Iris pigment epithelial cell (primary cell): ENCODE data around the gene GGTLC2.
"Not testable (repeated sequence)": the region's sequence is repeated elsewhere in the genome, so short reads cannot be mapped to it uniquely, and the experiment has no call there.

Experiments used
- DNase-seq: peaks from one replicate; pipeline ENCODE4 v3.0.0-alpha.2; 2011; ENCODE audit warnings: low read depth

GGTLC2 gene

DNA sequence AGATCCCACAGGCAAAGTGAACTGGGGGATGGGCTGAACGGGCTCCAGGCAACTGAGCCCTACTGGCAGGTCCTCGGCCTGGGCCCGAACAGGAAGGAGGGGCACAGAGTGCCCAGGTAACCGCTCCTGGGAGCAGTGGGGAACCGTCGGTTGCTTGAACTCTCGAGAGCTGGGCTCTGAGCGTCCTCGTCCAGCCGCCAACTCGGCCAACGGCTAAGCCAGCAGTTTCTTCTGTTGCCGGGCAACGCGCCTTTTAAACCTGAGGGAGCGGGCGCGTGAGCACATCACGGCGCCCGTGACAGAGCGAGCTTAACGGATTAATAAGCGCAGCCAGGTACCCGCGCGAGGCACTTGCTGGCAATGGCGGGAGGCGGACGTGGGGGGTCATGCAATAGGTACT, at the start of gene GGTLC2:
GGTLC2 (plus strand) TSS at position 301 of the 400 bp plus-strand sequence. CDS start 1,732 bp downstream, outside the sequence.
- DNase-seq: not testable (repeated sequence)

GRCh38 chr22:22595001-22595835, 49.2 kb upstream of the GGTLC2 start:
- no peak for DNase-seq

DNA sequence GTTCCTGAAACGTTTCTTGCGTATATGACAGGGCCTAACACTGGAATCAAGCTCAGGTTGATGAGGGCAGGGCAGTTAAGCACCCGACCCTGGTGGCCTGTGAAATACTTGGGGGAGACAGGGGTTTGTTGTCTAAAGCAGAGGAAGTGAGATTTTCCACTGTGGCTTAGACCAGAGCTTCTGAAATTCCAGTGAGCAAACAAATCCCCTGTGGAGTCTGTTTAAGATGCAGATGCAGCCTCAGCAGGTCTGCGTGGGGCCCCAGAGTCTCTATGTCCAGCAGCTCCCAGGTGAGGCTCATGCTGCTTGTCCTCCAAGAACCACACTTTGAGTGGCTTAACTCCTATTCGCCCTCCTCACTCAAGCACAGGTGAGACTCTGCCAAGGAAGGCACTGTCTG, 46.3 kb upstream of the GGTLC2 start:
- no peak for DNase-seq

- no peak for DNase-seq
These were observed 45.2 kb upstream of the GGTLC2 start for GRCh38 chr22:22599248-22599647.

DNA sequence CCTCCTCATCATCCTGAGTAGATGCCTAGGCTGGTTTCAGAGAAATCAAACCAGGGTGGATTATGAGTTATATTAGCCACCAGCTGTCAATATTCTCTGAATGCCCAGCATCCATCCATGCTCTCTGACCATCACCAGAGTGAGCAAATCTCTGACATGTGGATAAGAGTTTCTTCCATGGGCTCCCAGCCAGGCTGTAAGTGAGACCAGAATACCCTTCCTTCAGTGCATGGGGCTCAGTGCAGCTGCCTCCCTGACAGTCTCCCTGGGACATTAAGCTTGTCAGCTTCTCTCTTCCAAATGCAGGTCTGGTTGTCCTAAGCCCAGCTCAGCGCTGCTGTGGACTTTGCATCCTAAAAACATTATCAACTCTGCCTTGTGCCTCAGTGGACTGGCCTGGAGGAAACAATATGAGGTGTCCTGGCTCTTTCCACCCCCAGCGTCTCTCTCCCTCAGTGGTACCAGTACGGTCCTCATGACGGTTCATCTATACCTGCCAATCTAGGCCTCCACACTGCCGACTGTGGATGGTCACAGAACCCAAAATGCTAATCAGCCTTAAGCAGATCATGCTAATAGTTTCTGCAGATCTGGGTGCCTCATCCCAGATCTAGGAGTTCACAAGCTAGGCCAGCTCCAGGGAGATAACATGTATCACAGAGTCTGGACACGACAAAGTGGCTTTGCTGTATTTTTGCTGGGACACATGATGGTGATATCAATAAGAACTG, 43.7 kb upstream of the GGTLC2 start:
- no peak for DNase-seq

DNA sequence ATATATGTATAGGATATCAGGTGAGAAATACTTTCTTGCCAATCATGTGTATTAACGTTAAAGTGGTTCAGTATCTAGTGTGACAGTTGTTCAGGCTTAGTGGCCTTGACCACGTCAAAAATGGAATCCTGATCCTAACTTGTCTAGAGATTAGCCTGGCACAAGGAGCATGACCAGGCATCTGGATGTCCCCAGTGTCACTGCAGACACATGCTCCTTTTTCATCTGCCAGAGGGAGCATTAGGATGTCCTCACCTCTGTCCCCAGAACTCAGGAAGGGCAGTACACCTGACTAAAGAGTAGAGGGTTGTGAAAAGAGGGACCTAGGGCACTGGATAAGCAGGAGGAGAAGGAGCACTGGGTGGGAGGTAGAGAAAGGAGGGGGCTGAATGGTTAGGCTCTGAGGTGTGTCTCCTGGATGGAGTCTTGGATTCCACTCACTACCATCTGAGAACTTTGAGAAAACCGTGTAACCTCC, 40.9 kb upstream of the GGTLC2 start:
- DNase-seq: no peak

GRCh38 chr22:22604326-22605073, 39.9 kb upstream of the GGTLC2 start:
- DNase-seq: no peak

GRCh38 chr22:22605074-22605404, 39.4 kb upstream of the GGTLC2 start:
- no peak for DNase-seq

GRCh38 chr22:22608022-22608421, 36.4 kb upstream of the GGTLC2 start:
- DNase-seq: not testable (repeated sequence)

DNA sequence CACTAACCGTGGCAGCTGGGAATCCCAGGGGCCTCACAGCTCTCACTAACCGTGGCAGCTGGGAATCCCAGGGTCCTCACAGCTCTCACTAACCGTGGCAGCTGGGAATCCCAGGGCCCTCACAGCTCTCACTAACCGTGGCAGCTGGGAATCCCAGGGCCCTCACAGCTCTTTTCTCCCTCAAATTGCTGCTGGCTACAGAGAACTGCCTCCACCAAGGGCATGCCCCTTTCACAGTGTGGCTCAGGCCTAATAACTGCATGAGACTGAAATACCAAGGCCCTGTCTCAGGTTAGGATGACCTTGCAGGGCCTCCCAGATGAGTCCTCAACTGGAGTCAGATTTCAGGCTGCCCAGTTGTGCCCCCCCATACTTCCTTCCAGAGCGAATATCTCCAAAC, 35.1 kb upstream of the GGTLC2 start:
- peak; percentile 25 for DNase-seq

DNA sequence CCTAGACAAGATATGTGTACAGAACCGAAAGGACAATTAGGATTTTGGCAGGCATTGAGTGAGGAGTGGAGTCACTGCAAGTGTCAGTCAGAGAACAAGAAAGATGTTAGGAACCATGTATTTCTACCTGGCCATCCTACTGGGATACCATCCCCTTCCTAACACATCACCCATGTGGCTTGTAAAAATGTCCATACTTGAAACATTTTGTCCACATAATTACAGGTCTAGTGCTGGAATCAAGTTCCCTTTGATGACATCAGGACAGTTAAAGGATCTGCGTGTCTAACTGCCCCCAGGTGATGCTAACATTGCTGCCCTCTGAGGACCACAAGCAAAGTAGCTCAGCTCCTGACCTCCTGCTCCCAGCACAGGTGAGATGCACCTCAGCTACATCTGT, 31.9 kb upstream of the GGTLC2 start:
- no peak for DNase-seq

DNA sequence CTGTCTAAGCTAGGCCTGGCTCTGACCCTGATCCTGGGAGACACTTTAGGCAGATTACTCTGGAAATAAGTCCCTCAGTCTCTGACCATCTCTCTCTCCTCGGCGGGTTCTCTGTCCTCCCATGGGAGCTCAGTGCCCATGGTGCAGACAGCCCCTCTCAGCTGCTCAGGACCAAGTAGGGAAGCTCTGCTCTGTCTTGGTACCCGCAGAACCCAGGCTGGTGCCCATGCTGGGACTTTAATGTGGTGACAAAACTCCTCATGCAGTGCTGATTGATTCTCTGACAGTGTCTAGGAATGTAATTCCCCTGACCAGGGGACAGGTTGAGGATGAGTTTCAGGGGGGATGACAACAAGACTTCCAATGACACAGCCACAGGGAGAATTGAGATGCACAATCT, 30.3 kb upstream of the GGTLC2 start:
- DNase-seq: no peak

GRCh38 chr22:22616636-22617035, 27.8 kb upstream of the GGTLC2 start:
- no peak for DNase-seq

GRCh38 chr22:22618448-22618847, 26.0 kb upstream of the GGTLC2 start:
- no peak for DNase-seq

DNA sequence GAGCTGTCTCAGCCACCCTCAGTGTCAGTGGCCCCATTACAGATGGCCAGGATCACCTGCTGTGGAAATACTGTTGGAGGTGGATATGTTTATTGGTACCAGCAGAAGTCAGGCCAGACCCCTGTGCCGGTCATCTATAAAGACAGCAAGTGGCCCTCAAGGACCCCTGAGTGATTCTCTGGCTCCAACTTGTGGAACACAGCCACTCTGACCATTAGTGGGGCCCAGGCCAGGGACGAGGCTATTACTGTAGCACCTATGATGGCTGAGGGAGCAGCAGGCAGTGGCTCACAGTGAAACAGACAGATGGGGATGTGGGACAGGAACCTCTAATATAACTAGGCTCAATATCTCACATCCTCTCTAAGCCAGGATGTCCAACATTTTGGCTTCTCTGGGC, 25.5 kb upstream of the GGTLC2 start:
- DNase-seq: no peak

- no peak for DNase-seq
These were observed 24.5 kb upstream of the GGTLC2 start for GRCh38 chr22:22619765-22620414.

- DNase-seq: not testable (repeated sequence)
These were observed 15.6 kb upstream of the GGTLC2 start for GRCh38 chr22:22628546-22629495.

DNA sequence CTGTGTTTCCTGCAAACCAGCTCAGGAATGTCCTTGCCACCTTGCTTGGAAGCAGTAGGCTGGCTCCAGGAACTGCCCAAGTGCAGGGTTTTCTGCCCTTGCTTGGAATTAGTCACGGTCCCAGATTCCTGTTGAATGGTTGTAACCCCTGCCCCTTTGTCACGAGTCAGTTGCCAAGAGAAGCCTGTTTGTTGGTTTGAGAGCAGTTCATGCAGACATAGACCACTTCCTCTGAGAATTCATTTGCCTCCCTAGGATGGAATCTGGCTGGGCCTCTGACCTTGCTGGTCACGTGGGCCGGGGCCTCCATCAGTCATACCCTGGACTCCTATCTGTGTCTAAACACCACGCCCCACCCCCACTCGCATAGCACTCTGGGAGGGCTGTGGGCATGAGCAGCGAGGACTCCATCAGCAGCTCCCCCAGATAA, 13.2 kb upstream of the GGTLC2 start:
- DNase-seq: not testable (repeated sequence)

DNA sequence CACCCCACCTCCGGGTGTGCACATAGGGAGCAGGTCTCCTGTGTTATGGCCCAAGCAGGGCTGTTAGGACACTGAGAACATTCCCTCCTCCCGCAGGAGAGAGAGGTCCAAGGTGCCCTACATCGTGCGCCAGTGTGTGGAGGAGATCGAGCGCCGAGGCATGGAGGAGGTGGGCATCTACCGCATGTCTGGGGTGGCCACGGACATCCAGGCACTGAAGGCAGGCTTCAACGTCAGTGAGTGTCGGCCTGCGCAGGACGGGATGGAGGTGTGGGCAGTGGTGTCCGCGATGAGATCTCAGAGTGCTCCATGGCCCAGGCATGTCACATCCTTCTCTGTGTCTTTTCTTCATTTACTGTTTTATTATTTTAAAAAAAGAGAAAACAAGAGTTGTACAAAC, 12.2 kb upstream of the GGTLC2 start:
- not testable (repeated sequence) for DNase-seq

GRCh38 chr22:22633533-22633932, 10.9 kb upstream of the GGTLC2 start:
- not testable (repeated sequence) for DNase-seq

- peak; percentile 30 for DNase-seq
These were observed 8.2 kb upstream of the GGTLC2 start for GRCh38 chr22:22636260-22636659.
